HG02610 (cell line): Measurements from ENCODE around the gene KCNC3.
"Not testable (repeated sequence)": the region's sequence is repeated elsewhere in the genome, so short reads cannot be mapped to it uniquely, and the experiment has no call there.

ENCODE experiments used
- ATAC-seq: cut with Tn5 transposase; IDR thresholded peaks from one replicate; pipeline ENCODE4 v1.9.1; 2021; ENCODE audit warnings: mild to moderate bottlenecking, moderate library complexity; ENCODE audit not compliant: unreplicated experiment

The KCNC3 gene

GRCh38 chr19:50356691-50357177, 27.6 kb upstream of the KCNC3 start:
- no peak for ATAC-seq

- ATAC-seq, result not testable (repeated sequence)
Measured at GRCh38 chr19:50353487-50353880, 24.3 kb upstream of the KCNC3 start.

GRCh38 chr19:50352242-50352641, 23.1 kb upstream of the KCNC3 start:
- ATAC-seq, result no peak

- no peak for ATAC-seq
Measured at GRCh38 chr19:50349277-50350057, 20.3 kb upstream of the KCNC3 start.

- ATAC-seq, result peak; percentile 53
Measured at GRCh38 chr19:50347089-50347581, 18.0 kb upstream of the KCNC3 start.

- ATAC-seq, result no peak
Measured at GRCh38 chr19:50344661-50345318, 15.6 kb upstream of the KCNC3 start.

GRCh38 chr19:50341091-50341564, 12.0 kb upstream of the KCNC3 start:
- peak; percentile 79 for ATAC-seq

GRCh38 chr19:50340331-50340730, 11.2 kb upstream of the KCNC3 start:
- ATAC-seq, result no peak

GRCh38 chr19:50337031-50337430, 7.9 kb upstream of the KCNC3 start:
- not testable (repeated sequence) for ATAC-seq

- no peak for ATAC-seq
Measured at GRCh38 chr19:50334741-50335421, 5.7 kb upstream of the KCNC3 start.

- peak; percentile 21 for ATAC-seq
Measured at GRCh38 chr19:50333737-50334617, 4.8 kb upstream of the KCNC3 start.

GRCh38 chr19:50333235-50333736, 4.1 kb upstream of the KCNC3 start:
- ATAC-seq, result peak; percentile 41

GRCh38 chr19:50332244-50333038, 3.3 kb upstream of the KCNC3 start:
- no peak for ATAC-seq

- no peak for ATAC-seq
Measured at GRCh38 chr19:50331994-50332243, 2.7 kb upstream of the KCNC3 start.

GRCh38 chr19:50331221-50331993, 2.2 kb upstream of the KCNC3 start:
- ATAC-seq, result no peak

- peak; percentile 26 for ATAC-seq
Measured at GRCh38 chr19:50330365-50331078, 1.3 kb upstream of the KCNC3 start.

GRCh38 chr19:50329926-50330294, 733 bp upstream of the KCNC3 start:
- ATAC-seq, result not testable (repeated sequence)

GRCh38 chr19:50328873-50329145, 368 bp downstream of the KCNC3 start:
- ATAC-seq, result no peak
